Neural crest cell (in vitro differentiated cells): ENCODE measurements around the gene RASAL2. TPM values are rescaled to one million over a fixed set of nuclear protein-coding genes. Genes with fewer than 3 reads are reported as not detected.

Source experiments
- DNase-seq: peaks from one replicate; pipeline ENCODE4 v3.0.0; 2021; ENCODE audit warnings: low read depth, mixed read lengths, low spot score
- H3K27ac Mint-ChIP-seq: one replicate; pipeline ENCODE4 v1.8.0; 2021; ENCODE audit warnings: mild to moderate bottlenecking, mixed read lengths; ENCODE audit not compliant: unreplicated experiment
- H3K27me3 Mint-ChIP-seq: 2 replicates; pipeline ENCODE4 v1.8.0; 2021; ENCODE audit warnings: low read depth, mild to moderate bottlenecking, mixed read lengths
- H3K36me3 Mint-ChIP-seq: 2 replicates; pipeline ENCODE4 v1.8.0; 2021; ENCODE audit warnings: low read depth, mild to moderate bottlenecking, mixed read lengths
- H3K4me1 Mint-ChIP-seq: 2 replicates; pipeline ENCODE4 v1.8.0; 2021; ENCODE audit warnings: mixed read lengths
- H3K4me3 Mint-ChIP-seq: one replicate; pipeline ENCODE4 v1.8.0; 2021; ENCODE audit warnings: mild to moderate bottlenecking, mixed read lengths
- H3K9me3 Mint-ChIP-seq: 2 replicates; pipeline ENCODE4 v1.8.0; 2021; ENCODE audit warnings: mixed read lengths
- total RNA-seq: library from RNA; stranded (reverse); gene quantifications from 2 replicates; pipeline ENCODE4 v1.2.1, GENCODE V29; 2021
- TF ChIP-seq, protein P1 (sequence below): fragments of 200-600 bp; sonication (generic); conservative IDR thresholded peaks from 2 replicates; pipeline ENCODE4 v1.5.0; 2021; ENCODE audit warnings: antibody characterized with exemption, mild to moderate bottlenecking

Gene RASAL2
- total RNA-seq, 1 donor from 2014 or later, result 20.9 TPM

DNA sequence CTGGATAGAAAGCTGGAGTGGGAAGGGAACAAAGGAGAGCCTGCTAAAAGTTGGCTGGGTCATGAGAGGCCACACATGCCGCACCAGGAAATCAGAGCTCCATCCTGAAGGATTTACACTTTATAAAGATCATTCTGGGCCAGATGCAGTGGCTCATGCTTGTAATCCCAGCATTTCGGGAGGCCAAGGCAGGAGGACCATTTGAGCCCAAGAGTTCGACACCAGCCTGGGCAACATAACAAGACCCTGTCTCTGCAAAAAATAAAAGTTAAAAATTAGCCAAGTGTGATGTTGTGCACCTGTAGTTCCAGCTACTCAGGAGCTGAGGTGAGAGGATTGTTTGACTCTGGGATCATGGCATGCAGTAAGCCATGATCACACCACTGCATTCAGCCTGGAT, 28.7 kb upstream of the RASAL2 start:
- no peak overlapping the region for H3K4me3 Mint-ChIP-seq
- TF ChIP-seq, protein P1, sequence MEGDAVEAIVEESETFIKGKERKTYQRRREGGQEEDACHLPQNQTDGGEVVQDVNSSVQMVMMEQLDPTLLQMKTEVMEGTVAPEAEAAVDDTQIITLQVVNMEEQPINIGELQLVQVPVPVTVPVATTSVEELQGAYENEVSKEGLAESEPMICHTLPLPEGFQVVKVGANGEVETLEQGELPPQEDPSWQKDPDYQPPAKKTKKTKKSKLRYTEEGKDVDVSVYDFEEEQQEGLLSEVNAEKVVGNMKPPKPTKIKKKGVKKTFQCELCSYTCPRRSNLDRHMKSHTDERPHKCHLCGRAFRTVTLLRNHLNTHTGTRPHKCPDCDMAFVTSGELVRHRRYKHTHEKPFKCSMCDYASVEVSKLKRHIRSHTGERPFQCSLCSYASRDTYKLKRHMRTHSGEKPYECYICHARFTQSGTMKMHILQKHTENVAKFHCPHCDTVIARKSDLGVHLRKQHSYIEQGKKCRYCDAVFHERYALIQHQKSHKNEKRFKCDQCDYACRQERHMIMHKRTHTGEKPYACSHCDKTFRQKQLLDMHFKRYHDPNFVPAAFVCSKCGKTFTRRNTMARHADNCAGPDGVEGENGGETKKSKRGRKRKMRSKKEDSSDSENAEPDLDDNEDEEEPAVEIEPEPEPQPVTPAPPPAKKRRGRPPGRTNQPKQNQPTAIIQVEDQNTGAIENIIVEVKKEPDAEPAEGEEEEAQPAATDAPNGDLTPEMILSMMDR, result no peak
- H3K27ac Mint-ChIP-seq, result no peak overlapping the region
- no peaks in the 10 kb centered on the region for H3K9me3 Mint-ChIP-seq
- no peak for DNase-seq
- H3K27me3 Mint-ChIP-seq, result no peaks in the 10 kb centered on the region
- H3K36me3 Mint-ChIP-seq, result no peaks in the 10 kb centered on the region
- peaks cover 12% of the 10 kb centered on the region for H3K4me1 Mint-ChIP-seq

DNA sequence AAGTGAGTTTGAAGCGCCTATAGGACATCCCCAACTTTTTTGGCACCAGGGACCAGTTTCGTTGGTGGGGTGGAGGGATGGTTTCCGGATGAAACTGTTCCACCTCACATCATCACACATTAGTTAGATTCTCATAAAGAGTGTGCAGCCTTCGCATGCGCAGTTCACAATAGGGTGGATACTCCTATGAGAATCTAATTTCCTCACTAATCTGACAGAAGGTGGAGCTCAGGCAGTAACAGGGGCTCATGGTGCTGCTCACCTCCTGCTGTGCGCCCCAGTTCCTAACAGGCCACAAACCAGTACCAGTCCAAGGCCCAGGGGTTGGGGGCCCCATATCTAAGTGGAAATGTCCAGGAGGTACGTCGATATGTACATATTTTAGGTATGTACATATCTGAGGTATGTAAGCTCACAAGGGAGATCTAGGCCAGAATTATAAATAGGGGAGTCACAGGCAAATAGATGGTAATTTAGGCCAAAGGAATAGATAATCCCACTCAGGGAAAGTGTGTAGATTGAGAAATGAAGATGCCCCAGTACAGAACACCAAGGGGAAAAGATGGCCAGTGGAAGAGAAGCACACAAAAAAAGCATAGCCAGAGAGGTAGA, 27.5 kb upstream of the RASAL2 start:
- Mint-ChIP-seq H3K4me3 (no peak overlapping the region), H3K27me3 (no peaks in the 10 kb centered on the region), H3K36me3 (no peaks in the 10 kb centered on the region), H3K9me3 (no peaks in the 10 kb centered on the region), H3K4me1 (peaks cover under 1% of the 10 kb centered on the region), H3K27ac (no peak overlapping the region)
- TF ChIP-seq, protein P1, result no peak
- no peak for DNase-seq

DNA sequence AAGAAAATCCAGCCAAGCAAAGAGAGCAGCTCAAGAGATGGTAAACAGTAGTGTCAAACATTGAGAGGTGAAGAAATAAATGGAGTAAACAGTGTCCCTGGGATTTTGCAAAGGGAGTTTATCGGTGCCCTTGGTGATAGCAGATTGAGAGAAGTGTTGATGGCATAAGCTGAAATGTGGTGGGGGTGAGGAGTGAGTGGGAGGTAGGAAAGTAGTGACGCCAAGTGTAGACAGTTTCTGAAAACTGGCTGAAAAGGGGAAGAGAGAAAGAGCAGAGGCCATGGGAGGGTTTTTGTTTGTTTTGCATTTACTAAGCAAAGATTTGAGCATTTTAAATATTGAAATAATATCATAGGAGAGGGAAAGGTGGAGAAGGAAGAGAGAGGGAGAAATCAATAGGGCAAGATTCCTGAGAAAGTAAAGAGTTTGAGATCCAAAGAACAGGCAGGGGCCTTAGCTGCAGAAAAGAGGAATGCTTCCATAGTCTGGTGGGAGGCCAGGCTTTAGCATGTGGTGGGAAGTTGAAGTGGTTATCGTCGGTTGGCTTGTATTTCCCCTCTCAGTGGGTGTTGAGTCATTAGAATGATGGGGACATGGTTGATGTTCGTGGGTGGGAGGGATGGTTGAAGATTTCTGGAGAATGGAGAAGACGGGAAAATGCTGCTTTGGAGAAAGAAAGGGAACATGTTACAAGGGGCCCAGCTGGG, 26.8 kb upstream of the RASAL2 start:
- Mint-ChIP-seq H3K9me3 (no peaks in the 10 kb centered on the region), H3K4me3 (no peak overlapping the region), H3K36me3 (no peaks in the 10 kb centered on the region), H3K27ac (no peak overlapping the region), H3K27me3 (no peaks in the 10 kb centered on the region), H3K4me1 (no peaks in the 10 kb centered on the region)
- DNase-seq, result no peak
- TF ChIP-seq, protein P1, result no peak

DNA sequence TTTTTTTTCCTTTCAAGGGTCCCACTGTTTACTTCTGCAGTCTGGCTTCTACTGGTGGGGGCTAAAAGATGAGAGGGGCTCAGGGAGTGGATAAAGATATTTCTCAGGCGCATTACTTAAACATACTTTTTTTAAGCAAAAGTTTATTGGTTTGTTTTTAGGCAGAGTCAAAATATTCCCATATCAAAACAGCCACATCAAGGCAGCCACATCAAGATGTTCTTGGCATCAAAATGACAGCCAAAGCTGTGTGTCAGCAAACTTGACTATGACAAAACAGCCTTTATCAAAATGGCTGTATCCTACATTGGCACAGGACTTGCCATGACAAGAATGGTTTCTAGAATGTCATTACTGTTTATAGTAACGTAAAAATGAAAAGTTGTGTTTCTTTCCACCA, 22.1 kb upstream of the RASAL2 start:
- Mint-ChIP-seq H3K36me3 (no peaks in the 10 kb centered on the region), H3K27me3 (no peaks in the 10 kb centered on the region), H3K4me1 (no peaks in the 10 kb centered on the region), H3K4me3 (no peak overlapping the region), H3K27ac (no peak overlapping the region), H3K9me3 (no peaks in the 10 kb centered on the region)
- DNase-seq, result no peak
- TF ChIP-seq, protein P1, result no peak

DNA sequence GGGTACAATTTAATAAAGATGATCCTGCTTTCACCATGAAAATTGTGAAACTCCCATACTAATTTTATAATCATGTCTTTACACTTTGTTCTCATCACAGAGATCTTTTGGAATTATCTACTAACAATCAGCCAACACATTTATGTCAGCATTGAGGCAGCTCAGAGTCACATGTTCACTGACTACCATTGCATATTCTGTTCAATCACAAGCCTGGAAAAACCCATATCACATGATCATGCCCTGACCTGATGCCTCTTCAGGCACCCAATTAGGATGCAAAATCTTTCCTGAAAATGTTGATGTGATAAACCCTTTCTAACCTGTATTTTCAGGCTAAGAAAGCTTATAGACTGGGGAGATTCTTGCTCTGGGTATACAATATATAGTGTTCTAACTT, 21.6 kb upstream of the RASAL2 start:
- H3K9me3 Mint-ChIP-seq, result no peaks in the 10 kb centered on the region
- TF ChIP-seq, protein P1, result no peak
- H3K36me3 Mint-ChIP-seq, result no peaks in the 10 kb centered on the region
- H3K4me1 Mint-ChIP-seq, result no peaks in the 10 kb centered on the region
- DNase-seq, result no peak
- H3K27me3 Mint-ChIP-seq, result no peaks in the 10 kb centered on the region
- H3K4me3 Mint-ChIP-seq, result no peak overlapping the region
- no peak overlapping the region for H3K27ac Mint-ChIP-seq
